ENCODE measurements around the gene RPS27A. TPM values are rescaled to one million over a fixed set of nuclear protein-coding genes. Genes with fewer than 3 reads are reported as not detected.

The RPS27A gene
- total and polyA plus RNA-seq, 9 of the 15 experiments (the other 6 are each of a cell fraction or from before 2014, with no cell fraction given): 1,383 to 3,282 (median 2,242) TPM

DNA sequence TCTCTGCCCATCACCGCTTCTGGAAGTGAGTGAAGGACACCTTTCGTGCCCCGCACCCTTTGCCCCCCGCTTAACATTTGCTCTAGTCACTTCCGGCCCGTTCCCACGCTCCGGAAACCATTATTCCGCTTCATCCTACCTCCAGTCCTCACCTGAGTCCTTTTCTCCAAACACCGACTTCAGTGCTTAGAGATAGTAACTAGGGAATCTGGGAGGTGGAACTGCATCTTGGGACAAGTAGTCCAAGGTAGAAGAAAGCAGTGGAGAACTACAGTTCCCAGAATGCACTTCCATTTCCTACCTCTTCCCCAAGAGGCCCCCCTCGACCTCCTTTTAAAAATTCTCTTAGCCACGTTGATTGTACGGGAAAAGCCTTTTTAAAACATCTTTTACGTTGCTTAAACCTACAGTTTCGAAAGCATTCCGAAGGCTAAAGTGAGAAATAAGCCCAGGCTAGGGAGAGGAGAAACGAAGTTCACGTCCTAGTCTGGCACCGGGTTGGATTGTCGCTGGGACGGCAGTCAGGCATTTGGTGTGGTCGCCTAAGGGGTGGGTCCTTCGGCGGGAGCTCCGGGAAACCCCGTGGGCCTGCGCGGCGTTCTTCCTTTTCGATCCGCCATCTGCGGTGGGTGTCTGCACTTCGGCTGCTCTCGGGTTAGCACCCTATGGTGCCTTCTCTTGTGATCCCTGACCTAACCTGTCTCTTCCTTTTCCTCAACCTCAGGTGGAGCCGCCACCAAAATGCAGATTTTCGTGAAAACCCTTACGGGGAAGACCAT, at the start of gene RPS27A, which contains the start of gene CLHC1 (continued):
- TF ChIP-seq, protein P1, sequence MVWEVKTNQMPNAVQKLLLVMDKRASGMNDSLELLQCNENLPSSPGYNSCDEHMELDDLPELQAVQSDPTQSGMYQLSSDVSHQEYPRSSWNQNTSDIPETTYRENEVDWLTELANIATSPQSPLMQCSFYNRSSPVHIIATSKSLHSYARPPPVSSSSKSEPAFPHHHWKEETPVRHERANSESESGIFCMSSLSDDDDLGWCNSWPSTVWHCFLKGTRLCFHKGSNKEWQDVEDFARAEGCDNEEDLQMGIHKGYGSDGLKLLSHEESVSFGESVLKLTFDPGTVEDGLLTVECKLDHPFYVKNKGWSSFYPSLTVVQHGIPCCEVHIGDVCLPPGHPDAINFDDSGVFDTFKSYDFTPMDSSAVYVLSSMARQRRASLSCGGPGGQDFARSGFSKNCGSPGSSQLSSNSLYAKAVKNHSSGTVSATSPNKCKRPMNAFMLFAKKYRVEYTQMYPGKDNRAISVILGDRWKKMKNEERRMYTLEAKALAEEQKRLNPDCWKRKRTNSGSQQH (CRISPR knock-in tag; IDR thresholded peaks at IDR 0.05): 0 out of 2 replicates have a peak, but pooled peaks have one; percentile 67
- no peak for TF ChIP-seq CBX2 (IDR thresholded peaks at IDR 0.05; ENCODE audit: insufficient read depth, low read length, poor library complexity, severe bottlenecking)
- TF ChIP-seq C11orf30 (IDR thresholded peaks at IDR 0.05; ENCODE audit: low read depth): peak; percentile 70
- no peak for TF ChIP-seq TCFL5 (CRISPR knock-in tag; conservative IDR thresholded peaks at IDR 0.05)
- peak; percentile 54; the same call in 1 of the 2 replicates for TF ChIP-seq NR2C2 (CRISPR knock-in tag; IDR thresholded peaks at IDR 0.05)
- peak; percentile 91 for TF ChIP-seq NR2C2 (tag; IDR thresholded peaks at IDR 0.05)
- TF ChIP-seq IRF2 (CRISPR knock-in tag; IDR thresholded peaks at IDR 0.05): no peak
- peak; percentile 20 for TF ChIP-seq RBM25 (IDR thresholded peaks at IDR 0.05; ENCODE audit: low read depth, low read length, severe bottlenecking)
- no peak for TF ChIP-seq ZNF436 (CRISPR knock-in tag; IDR thresholded peaks at IDR 0.05)
- TF ChIP-seq, protein P2, sequence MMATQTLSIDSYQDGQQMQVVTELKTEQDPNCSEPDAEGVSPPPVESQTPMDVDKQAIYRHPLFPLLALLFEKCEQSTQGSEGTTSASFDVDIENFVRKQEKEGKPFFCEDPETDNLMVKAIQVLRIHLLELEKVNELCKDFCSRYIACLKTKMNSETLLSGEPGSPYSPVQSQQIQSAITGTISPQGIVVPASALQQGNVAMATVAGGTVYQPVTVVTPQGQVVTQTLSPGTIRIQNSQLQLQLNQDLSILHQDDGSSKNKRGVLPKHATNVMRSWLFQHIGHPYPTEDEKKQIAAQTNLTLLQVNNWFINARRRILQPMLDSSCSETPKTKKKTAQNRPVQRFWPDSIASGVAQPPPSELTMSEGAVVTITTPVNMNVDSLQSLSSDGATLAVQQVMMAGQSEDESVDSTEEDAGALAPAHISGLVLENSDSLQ (IDR thresholded peaks at IDR 0.05): no peak
- TF ChIP-seq, protein P3, sequence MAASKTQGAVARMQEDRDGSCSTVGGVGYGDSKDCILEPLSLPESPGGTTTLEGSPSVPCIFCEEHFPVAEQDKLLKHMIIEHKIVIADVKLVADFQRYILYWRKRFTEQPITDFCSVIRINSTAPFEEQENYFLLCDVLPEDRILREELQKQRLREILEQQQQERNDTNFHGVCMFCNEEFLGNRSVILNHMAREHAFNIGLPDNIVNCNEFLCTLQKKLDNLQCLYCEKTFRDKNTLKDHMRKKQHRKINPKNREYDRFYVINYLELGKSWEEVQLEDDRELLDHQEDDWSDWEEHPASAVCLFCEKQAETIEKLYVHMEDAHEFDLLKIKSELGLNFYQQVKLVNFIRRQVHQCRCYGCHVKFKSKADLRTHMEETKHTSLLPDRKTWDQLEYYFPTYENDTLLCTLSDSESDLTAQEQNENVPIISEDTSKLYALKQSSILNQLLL (CRISPR knock-in tag; IDR thresholded peaks at IDR 0.05; ENCODE audit: borderline replicate concordance): no peak
- TF ChIP-seq, protein P4, sequence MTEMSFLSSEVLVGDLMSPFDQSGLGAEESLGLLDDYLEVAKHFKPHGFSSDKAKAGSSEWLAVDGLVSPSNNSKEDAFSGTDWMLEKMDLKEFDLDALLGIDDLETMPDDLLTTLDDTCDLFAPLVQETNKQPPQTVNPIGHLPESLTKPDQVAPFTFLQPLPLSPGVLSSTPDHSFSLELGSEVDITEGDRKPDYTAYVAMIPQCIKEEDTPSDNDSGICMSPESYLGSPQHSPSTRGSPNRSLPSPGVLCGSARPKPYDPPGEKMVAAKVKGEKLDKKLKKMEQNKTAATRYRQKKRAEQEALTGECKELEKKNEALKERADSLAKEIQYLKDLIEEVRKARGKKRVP (CRISPR knock-in tag; IDR thresholded peaks at IDR 0.05): 0 out of 2 replicates have a peak, but pooled peaks have one; percentile 15
- no peak for TF ChIP-seq CBFA2T2 (conservative IDR thresholded peaks at IDR 0.05)
- TF ChIP-seq, protein P5, sequence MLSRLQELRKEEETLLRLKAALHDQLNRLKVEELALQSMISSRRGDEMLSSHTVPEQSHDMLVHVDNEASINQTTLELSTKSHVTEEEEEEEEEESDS (CRISPR knock-in tag; IDR thresholded peaks at IDR 0.05): no peak
- no peak for TF ChIP-seq HIVEP1 (CRISPR knock-in tag; IDR thresholded peaks at IDR 0.05)
- no peak for TF ChIP-seq ZBED1 (IDR thresholded peaks at IDR 0.05)
- TF ChIP-seq, protein P6, sequence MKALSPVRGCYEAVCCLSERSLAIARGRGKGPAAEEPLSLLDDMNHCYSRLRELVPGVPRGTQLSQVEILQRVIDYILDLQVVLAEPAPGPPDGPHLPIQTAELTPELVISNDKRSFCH (CRISPR knock-in tag; IDR thresholded peaks at IDR 0.05): no peak
- TF ChIP-seq, protein P6 (tag; IDR thresholded peaks at IDR 0.05): no peak; the same call in none of the 2 replicates
- TF ChIP-seq YY1 (IDR thresholded peaks at IDR 0.05; ENCODE audit: borderline replicate concordance in 1 of 3, control insufficient read depth in 1 of 3, extremely low read depth in 1 of 3, insufficient read depth in 3 of 3, insufficient read length in 1 of 3, insufficient replicate concordance in 2 of 3, low read depth in 1 of 3, low read length in 2 of 3): peak; percentile 11 to 88 (median 82)
- TF ChIP-seq, protein P7, sequence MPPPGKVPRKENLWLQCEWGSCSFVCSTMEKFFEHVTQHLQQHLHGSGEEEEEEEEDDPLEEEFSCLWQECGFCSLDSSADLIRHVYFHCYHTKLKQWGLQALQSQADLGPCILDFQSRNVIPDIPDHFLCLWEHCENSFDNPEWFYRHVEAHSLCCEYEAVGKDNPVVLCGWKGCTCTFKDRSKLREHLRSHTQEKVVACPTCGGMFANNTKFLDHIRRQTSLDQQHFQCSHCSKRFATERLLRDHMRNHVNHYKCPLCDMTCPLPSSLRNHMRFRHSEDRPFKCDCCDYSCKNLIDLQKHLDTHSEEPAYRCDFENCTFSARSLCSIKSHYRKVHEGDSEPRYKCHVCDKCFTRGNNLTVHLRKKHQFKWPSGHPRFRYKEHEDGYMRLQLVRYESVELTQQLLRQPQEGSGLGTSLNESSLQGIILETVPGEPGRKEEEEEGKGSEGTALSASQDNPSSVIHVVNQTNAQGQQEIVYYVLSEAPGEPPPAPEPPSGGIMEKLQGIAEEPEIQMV (tag; conservative IDR thresholded peaks at IDR 0.05; ENCODE audit: low read depth): peak; percentile 99
